Erythroblast (primary cell): ENCODE measurements around the gene HCFC2.

Source experiments
- GATA1 ChIP-seq: IDR thresholded peaks from 2 replicates; pipeline ENCODE4 v1.6.1; 2011; ENCODE audit warnings: low read depth, mild to moderate bottlenecking, control low read depth, low read length, moderate library complexity
- POLR2A ChIP-seq: IDR thresholded peaks from 2 replicates; pipeline ENCODE4 v1.6.1; 2011; ENCODE audit warnings: mild to moderate bottlenecking, low read length

DNA sequence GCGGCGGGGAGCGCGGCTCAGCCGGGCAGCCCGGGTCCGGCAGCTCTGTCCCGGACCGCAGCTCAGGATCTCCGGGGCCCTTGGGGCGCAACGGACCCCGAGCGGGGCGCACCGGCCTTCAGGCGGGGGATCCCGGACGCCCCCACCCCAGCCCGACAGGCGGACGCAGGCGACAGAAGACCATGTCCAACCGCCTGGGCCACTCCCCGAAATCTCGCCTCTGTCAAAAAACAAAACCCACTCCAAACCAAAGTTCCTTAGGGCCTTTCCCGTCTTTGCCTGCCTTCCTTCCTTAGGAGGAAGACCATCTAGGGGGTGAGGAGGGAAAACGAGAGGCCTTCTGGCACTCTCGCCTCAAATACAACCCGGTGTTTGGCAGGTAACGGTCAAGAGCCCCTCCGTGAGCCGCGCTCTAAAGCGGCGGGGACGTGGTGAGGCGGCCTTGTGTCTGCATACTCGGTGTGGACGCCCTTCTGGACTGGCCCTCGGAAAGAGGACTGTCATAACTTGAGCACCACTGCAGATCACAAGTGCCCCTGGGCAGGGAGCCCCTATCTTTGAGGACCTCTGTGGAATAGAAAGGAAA, 604 bp downstream of the HCFC2 start:
- TF ChIP-seq POLR2A (no peak), GATA1 (no peak)
